Right lobe of liver (tissue), 6 donors: ENCODE results near the gene SPTBN4. TPM values are rescaled to one million over a fixed set of nuclear protein-coding genes. Genes with fewer than 3 reads are reported as not detected.

Source experiments
- ATAC-seq, 4 donors: fragments of 200-7000 bp; cut with Tn5 transposase; one replicate each; pipeline ENCODE4 v1.9.1; 2020; ENCODE audit warnings: mild to moderate bottlenecking in 4 of 4, moderate library complexity in 4 of 4
- DNase-seq, 3 donors: peaks; one replicate each; pipeline ENCODE4 v3.0.0-alpha.2; 2020
- H3K27ac ChIP-seq, 3 donors: fragments of 200-600 bp; one replicate each; pipeline ENCODE4 v1.8.0; 2022
- H3K27me3 ChIP-seq, 2 donors: fragments of 200-600 bp; one replicate each; pipeline ENCODE4 v1.8.0; 2022
- H3K36me3 ChIP-seq, 4 donors: fragments of 200-600 bp; sonication (generic) in 1 of 4; one replicate each; pipeline versions ENCODE4 v1.5.1 to v1.8.0; 2017 to 2022; ENCODE audit warnings: control low read depth in 1 of 4
- H3K4me1 ChIP-seq, 4 donors: fragments of 200-600 bp; sonication (generic) in 1 of 4; one replicate each; pipeline versions ENCODE4 v1.5.1 to v1.8.0; 2017 to 2022; ENCODE audit warnings: control low read depth in 1 of 4
- H3K4me3 ChIP-seq, 3 donors: fragments of 200-600 bp; one replicate each; pipeline ENCODE4 v1.8.0; 2022
- H3K9me3 ChIP-seq, 4 donors: fragments of 200-600 bp; sonication (generic) in 1 of 4; one replicate each; pipeline versions ENCODE4 v1.5.1 to v1.8.0; 2017 to 2022; ENCODE audit warnings: control low read depth in 1 of 4
- POLR2A ChIP-seq: fragments of 450-650 bp; IDR thresholded peaks from one replicate; pipeline ENCODE4 v1.6.1; 2017; ENCODE audit warnings: antibody characterized with exemption, mild to moderate bottlenecking
- WGBS: methylation state at CpG from one replicate; pipeline ENCODE4 v1.1.6; 2018; ENCODE audit warnings: low coverage, low lambda C conversion rate; ENCODE audit not compliant: insufficient coverage; ENCODE audit errors: missing lambda C conversion rate; 5-methylcytosine and 5-hydroxymethylcytosine counted together
- intact Hi-C, 2 donors: fragments of 100-400 bp; cut with DNase I; formaldehyde crosslinking; loops; one replicate each; pipeline versions ENCODE4 v1.11.2 to v1.14.1; 2022
- total RNA-seq, 6 experiments: library from RNA; depleted of rRNA in 2 of 6; stranded (reverse); fragments of >200 nt in 2 of 6; fragmentation: NEBNext Ultra II Directional in 3 of 6; extraction: Animal tissue kit (Norgen Biotek cat#: 25700) in 3 of 6; gene quantifications; one replicate each; pipeline versions ENCODE4 v1.1.0 to v1.2.4, GENCODE V29; 2016 to 2023
- TF ChIP-seq, protein P1 (sequence below), 4 donors: fragments of 200-600 bp in 3 of 4; fragments of 450-650 bp in 1 of 4; IDR thresholded peaks; one replicate each; pipeline versions ENCODE4 v1.5.1 to v1.8.0; 2016 to 2022; ENCODE audit warnings: antibody characterized with exemption in 4 of 4, mild to moderate bottlenecking in 2 of 4
- donor health status: DM: no; HTN: yes; CAD: no.
- donor health status: DM: no; HTN: no; CAD: no.
- donor health status: DM: no; HTN: no; CAD: no.
- donor health status: DM: no; HTN: yes; CAD: no.
- donor health status: DM: no; HTN: yes; CAD: no.

The SPTBN4 gene
- total RNA-seq, 6 experiments from 2014 or later: 0.44 to 1.6 (median 0.65) TPM

DNA sequence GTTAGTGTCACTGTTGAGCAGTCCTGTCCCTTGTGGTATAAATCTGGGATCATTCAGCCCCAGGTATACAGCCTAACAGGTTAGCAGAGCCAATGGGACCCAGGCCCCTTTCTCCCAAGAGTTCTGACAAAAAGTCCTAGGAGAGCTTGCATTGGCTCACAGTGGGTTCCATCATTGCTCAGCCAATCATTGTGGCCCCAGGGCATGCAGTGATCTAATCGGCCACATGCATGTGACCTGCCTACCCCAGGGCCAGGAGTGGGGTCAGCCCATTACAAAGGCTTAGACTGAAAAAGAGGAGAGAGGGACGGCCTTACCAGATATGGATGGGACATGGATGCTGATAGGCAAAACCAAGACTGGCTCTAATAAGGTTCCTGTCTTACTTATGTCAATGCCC is 41.1 kb downstream of the SPTBN4 start:
- no peak for TF ChIP-seq POLR2A
- TF ChIP-seq, protein P1, sequence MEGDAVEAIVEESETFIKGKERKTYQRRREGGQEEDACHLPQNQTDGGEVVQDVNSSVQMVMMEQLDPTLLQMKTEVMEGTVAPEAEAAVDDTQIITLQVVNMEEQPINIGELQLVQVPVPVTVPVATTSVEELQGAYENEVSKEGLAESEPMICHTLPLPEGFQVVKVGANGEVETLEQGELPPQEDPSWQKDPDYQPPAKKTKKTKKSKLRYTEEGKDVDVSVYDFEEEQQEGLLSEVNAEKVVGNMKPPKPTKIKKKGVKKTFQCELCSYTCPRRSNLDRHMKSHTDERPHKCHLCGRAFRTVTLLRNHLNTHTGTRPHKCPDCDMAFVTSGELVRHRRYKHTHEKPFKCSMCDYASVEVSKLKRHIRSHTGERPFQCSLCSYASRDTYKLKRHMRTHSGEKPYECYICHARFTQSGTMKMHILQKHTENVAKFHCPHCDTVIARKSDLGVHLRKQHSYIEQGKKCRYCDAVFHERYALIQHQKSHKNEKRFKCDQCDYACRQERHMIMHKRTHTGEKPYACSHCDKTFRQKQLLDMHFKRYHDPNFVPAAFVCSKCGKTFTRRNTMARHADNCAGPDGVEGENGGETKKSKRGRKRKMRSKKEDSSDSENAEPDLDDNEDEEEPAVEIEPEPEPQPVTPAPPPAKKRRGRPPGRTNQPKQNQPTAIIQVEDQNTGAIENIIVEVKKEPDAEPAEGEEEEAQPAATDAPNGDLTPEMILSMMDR (IDR thresholded peaks at IDR 0.05): no peak

DNA sequence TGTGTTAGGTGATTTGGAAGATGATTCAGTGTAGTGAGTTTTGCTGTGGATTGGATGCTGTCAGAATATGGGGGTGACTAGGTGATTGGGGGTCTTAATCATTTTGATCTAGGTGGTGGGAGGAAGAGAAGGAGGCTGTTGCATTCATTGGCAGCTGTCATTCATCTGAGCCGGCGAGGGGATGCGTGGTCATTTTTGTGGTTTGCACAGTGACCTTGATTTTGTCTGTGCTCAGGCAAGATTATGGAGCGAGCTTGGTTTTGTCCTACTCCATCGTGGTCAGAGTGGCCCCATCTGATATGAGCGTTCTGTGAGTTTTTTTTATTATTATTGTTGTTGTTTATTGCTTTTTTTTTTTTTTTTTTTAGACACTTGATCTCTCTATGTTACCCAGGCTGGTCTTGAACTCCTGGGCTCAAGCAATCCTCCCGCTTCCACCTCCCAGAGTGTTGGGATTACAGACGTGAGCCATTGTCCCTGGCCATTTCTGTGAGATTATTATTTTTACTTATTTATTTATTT is 42.0 kb downstream of the SPTBN4 start:
- WGBS: 67% methylated on average over 7 of the region's 8 CpGs
- H3K36me3 ChIP-seq: no peaks in the 10 kb centered on the region
- no peak overlapping the region for H3K27ac ChIP-seq
- no peak for TF ChIP-seq POLR2A
- TF ChIP-seq, protein P1 (IDR thresholded peaks at IDR 0.05): no peak
- H3K9me3 ChIP-seq: no peaks in the 10 kb centered on the region
- peaks cover 0 to 6% (median 0%) of the 10 kb centered on the region in 4 donors for H3K4me1 ChIP-seq
- no peak for DNase-seq
- peaks cover 0 to 5% of the 10 kb centered on the region in 2 donors for H3K27me3 ChIP-seq
- intact Hi-C loops: no loop called here
- H3K4me3 ChIP-seq: no peak overlapping the region
- ATAC-seq: no peak

More for the DNA sequence above, 41.1 kb downstream of the SPTBN4 start:
- intact Hi-C loops: no loop called here
- DNase-seq (no peak), ATAC-seq (no peak)
- H3K36me3 ChIP-seq: no peaks in the 10 kb centered on the region
- no peak overlapping the region for H3K4me3 ChIP-seq
- no peaks in the 10 kb centered on the region for H3K9me3 ChIP-seq
- WGBS: no CpG with 5 or more reads among the region's 2 CpGs
- no peaks in the 10 kb centered on the region for H3K27me3 ChIP-seq
- no peak overlapping the region for H3K27ac ChIP-seq
- peaks cover 0 to 6% (median 0%) of the 10 kb centered on the region in 4 donors for H3K4me1 ChIP-seq

DNA sequence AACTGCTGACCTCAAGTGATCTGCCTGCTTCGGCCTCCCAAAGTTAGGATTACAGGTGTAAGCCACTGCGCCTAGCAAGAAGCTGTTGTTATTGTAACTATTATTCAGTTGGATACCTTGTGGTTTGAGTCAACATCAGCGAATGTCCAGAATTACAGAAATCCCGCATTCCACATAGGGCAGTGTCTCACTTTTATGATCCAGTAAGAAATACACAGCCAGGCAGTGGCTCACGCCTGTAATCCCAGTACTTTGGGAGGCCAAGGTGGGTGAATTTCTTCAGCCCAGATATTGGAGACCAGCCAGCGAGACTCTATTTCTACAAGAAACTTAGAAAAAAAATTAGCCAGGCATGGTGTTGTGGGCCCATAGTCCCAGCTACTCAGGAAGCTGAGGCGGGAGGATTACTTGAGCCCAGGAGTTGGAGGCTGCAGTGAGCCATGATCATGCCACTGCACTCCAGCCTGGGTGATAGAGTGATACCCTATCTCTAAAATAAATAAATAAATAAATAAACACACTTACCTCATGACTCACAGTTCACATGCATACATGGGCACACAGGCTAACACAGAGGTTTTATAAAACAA is 43.8 kb downstream of the SPTBN4 start:
- WGBS: 74% methylated on average over 4 of the region's 7 CpGs
- Histone ChIP-seq H3K9me3 (no peaks in the 10 kb centered on the region), H3K4me1 (peaks cover 0 to 6% (median 0%) of the 10 kb centered on the region in 4 donors), H3K4me3 (no peak overlapping the region), H3K36me3 (no peaks in the 10 kb centered on the region), H3K27me3 (peaks cover 0 to 5% of the 10 kb centered on the region in 2 donors), H3K27ac (no peak overlapping the region)
- DNase-seq: no peak
- TF ChIP-seq, protein P1 (IDR thresholded peaks at IDR 0.05): no peak
- no peak for TF ChIP-seq POLR2A
- no peak for ATAC-seq
- intact Hi-C loops: no loop called here

DNA sequence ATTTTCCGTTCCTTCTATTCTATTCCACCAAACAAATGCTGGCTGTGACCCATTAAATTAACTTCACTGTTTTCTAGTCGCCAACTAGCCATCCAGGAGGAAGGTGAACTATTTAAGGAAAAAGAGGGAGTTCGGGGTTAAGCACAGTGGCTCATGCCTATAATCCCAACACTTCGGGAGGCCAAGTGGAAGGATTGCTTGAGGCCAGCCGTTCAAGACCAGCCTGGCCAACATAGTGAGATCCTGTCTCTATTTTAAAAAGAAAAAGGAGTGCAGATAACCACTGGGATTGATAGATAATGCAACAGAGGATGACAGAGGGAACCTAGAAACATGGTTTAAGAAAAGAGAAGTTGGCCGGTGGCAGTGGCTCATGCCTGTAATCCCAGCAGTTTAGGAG is 44.7 kb downstream of the SPTBN4 start:
- peaks cover 0 to 6% (median 0%) of the 10 kb centered on the region in 4 donors for H3K4me1 ChIP-seq
- no peak overlapping the region for H3K27ac ChIP-seq
- no peaks in the 10 kb centered on the region for H3K9me3 ChIP-seq
- no peaks in the 10 kb centered on the region for H3K36me3 ChIP-seq
- H3K27me3 ChIP-seq: peaks cover 0 to 5% of the 10 kb centered on the region in 2 donors
- 72% methylated on average over 6 of the region's 6 CpGs for WGBS
- intact Hi-C loops: no loop called here
- H3K4me3 ChIP-seq: no peak overlapping the region
- ATAC-seq (no peak), DNase-seq (no peak)
- TF ChIP-seq, protein P1 (IDR thresholded peaks at IDR 0.05): no peak
- TF ChIP-seq POLR2A: no peak
